HepG2 (cell line): ENCODE data around the gene ADCK2. TPM values are rescaled to one million over a fixed set of nuclear protein-coding genes. Genes with fewer than 3 reads are reported as not detected.

Experiments used
- CEBPG ChIP-seq: IDR thresholded peaks from 2 replicates; pipeline ENCODE4 v1.6.1; 2016
- KLF9 ChIP-seq: IDR thresholded peaks from 2 replicates; pipeline ENCODE4 v1.6.1; 2016; ENCODE audit warnings: low read depth
- NFE2L1 ChIP-seq: sonication (generic); formaldehyde crosslinking; IDR thresholded peaks from 2 replicates; pipeline ENCODE4 v1.4.0; 2020; ENCODE audit warnings: missing genetic modification reagents, mild to moderate bottlenecking, borderline replicate concordance
- NFIB ChIP-seq: sonication (generic); formaldehyde crosslinking; IDR thresholded peaks from 2 replicates; pipeline ENCODE4 v1.9.0; 2021; ENCODE audit warnings: missing genetic modification reagents, mild to moderate bottlenecking, borderline replicate concordance
- SRSF4 ChIP-seq: fragments of 200-400 bp; formaldehyde crosslinking; IDR thresholded peaks from one replicate; pipeline ENCODE4 v1.6.1; 2018; ENCODE audit warnings: mild to moderate bottlenecking, low read depth, low read length, moderate library complexity; ENCODE audit not compliant: poor library complexity, severe bottlenecking
- SSRP1 ChIP-seq: IDR thresholded peaks from 2 replicates; pipeline ENCODE4 v1.6.1; 2016; ENCODE audit warnings: control low read depth
- YEATS4 ChIP-seq: sonication (generic); formaldehyde crosslinking; IDR thresholded peaks from 2 replicates; pipeline ENCODE4 v1.4.0; 2020; ENCODE audit warnings: missing genetic modification reagents, borderline replicate concordance
- ZC3H13 ChIP-seq: sonication (generic); formaldehyde crosslinking; IDR thresholded peaks from 2 replicates; pipeline ENCODE4 v1.8.1; 2023; ENCODE audit warnings: mild to moderate bottlenecking, missing genetic modification reagents, moderate library complexity
- ZNF616 ChIP-seq: sonication (generic); formaldehyde crosslinking; IDR thresholded peaks from 2 replicates; pipeline ENCODE4 v1.5.0; 2020; ENCODE audit warnings: low read depth, mild to moderate bottlenecking, missing genetic modification reagents
- ZNF777 ChIP-seq: sonication (generic); formaldehyde crosslinking; IDR thresholded peaks from 2 replicates; pipeline ENCODE4 v1.4.0; 2020; ENCODE audit warnings: missing genetic modification reagents
- polyA plus RNA-seq, 8 experiments: library from polyadenylated mRNA; depleted of rRNA in 3 of 8; stranded (reverse) in 7 of 8; unstranded in 1 of 8; fragments of >200 nt; fragmentation: Illumina TruSeq in 4 of 8; extraction: Trizol in 4 of 8; gene quantifications; 2 replicates each; pipeline versions ENCODE4 v1.2.1 to v1.2.3, GENCODE V29; 2011 to 2016; ENCODE audit warnings: low read depth in 4 of 8, missing spikeins in 1 of 8, mixed read lengths in 1 of 8; ENCODE audit not compliant: insufficient read depth in 1 of 8
- total RNA-seq, 5 experiments: library from RNA; depleted of rRNA; stranded (reverse); fragments of >200 nt; fragmentation: Illumina TruSeq; extraction: Trizol; gene quantifications; 2 replicates each; pipeline ENCODE4 v1.2.3, GENCODE V29; 2016; ENCODE audit warnings: low read depth in 1 of 5
- TF ChIP-seq, protein P1 (sequence below): sonication (generic); formaldehyde crosslinking; IDR thresholded peaks from 2 replicates; pipeline ENCODE4 v1.5.0; 2020; ENCODE audit warnings: mild to moderate bottlenecking, missing genetic modification reagents, borderline replicate concordance
- TF ChIP-seq, protein P2 (sequence below): IDR thresholded peaks from 2 replicates; pipeline ENCODE4 v1.6.1; 2016; ENCODE audit warnings: control low read depth
- TF ChIP-seq, protein P3 (sequence below): sonication (generic); formaldehyde crosslinking; IDR thresholded peaks from 2 replicates; pipeline ENCODE4 v1.4.0; 2020; ENCODE audit warnings: mild to moderate bottlenecking, missing genetic modification reagents
- TF ChIP-seq, protein P4 (sequence below): sonication (generic); formaldehyde crosslinking; IDR thresholded peaks from 2 replicates; pipeline ENCODE4 v1.4.0; 2020; ENCODE audit warnings: mild to moderate bottlenecking, missing genetic modification reagents
- TF ChIP-seq, protein P5 (sequence below): sonication (generic); formaldehyde crosslinking; IDR thresholded peaks from 2 replicates; pipeline ENCODE4 v1.4.0; 2020; ENCODE audit warnings: low read depth, mild to moderate bottlenecking, missing genetic modification reagents

ADCK2 gene
- total and polyA plus RNA-seq, 2 of the 13 experiments (the other 11 are each of a cell fraction or from before 2014, with no cell fraction given), result 8.6 to 18.8 TPM

DNA sequence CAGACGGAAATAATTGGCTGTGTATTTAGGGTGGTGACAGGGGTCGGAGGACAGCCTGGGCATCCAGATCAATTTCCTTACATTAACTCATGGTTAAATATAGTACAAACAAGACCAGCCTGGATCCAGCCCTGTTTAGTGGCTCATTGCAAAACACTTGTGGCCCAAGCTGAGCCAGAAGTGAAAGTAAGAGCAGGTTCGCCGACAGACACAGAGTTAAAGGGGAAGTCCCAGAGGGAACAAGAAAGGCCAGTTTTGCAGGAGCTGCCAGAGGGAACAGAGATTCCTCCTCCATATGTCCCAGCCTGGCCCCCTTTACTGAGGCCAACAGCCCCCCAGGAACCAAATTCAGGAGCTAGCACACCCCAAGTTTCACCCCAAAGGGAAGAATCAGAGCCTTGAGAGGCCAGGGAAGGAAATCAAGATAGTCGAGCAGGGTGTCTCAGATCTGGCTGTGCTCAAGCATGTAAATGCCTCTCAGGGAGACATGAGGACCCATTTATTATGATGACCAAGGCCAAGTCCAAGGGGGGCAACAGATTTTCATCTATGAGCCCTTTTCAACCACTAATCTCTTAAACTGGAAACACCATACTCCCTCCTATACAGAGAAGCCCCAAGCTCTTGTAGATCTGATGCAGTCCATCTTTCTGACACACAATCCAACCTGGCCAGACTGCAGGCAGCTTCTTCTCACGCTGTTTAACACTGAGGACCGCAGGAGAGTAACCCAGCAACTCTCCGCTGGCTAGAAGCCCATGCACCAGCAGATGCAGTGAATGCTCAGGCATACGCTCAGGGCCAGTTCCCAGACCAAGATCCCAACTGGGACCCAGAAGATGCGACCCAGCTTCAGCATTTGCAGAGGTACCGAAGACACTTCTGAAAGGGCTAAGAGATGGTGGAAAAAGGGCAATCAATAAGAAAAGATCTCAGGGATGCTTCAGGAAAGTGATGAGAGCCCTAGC, 15.9 kb upstream of the ADCK2 start (continued):
- TF ChIP-seq, protein P1, sequence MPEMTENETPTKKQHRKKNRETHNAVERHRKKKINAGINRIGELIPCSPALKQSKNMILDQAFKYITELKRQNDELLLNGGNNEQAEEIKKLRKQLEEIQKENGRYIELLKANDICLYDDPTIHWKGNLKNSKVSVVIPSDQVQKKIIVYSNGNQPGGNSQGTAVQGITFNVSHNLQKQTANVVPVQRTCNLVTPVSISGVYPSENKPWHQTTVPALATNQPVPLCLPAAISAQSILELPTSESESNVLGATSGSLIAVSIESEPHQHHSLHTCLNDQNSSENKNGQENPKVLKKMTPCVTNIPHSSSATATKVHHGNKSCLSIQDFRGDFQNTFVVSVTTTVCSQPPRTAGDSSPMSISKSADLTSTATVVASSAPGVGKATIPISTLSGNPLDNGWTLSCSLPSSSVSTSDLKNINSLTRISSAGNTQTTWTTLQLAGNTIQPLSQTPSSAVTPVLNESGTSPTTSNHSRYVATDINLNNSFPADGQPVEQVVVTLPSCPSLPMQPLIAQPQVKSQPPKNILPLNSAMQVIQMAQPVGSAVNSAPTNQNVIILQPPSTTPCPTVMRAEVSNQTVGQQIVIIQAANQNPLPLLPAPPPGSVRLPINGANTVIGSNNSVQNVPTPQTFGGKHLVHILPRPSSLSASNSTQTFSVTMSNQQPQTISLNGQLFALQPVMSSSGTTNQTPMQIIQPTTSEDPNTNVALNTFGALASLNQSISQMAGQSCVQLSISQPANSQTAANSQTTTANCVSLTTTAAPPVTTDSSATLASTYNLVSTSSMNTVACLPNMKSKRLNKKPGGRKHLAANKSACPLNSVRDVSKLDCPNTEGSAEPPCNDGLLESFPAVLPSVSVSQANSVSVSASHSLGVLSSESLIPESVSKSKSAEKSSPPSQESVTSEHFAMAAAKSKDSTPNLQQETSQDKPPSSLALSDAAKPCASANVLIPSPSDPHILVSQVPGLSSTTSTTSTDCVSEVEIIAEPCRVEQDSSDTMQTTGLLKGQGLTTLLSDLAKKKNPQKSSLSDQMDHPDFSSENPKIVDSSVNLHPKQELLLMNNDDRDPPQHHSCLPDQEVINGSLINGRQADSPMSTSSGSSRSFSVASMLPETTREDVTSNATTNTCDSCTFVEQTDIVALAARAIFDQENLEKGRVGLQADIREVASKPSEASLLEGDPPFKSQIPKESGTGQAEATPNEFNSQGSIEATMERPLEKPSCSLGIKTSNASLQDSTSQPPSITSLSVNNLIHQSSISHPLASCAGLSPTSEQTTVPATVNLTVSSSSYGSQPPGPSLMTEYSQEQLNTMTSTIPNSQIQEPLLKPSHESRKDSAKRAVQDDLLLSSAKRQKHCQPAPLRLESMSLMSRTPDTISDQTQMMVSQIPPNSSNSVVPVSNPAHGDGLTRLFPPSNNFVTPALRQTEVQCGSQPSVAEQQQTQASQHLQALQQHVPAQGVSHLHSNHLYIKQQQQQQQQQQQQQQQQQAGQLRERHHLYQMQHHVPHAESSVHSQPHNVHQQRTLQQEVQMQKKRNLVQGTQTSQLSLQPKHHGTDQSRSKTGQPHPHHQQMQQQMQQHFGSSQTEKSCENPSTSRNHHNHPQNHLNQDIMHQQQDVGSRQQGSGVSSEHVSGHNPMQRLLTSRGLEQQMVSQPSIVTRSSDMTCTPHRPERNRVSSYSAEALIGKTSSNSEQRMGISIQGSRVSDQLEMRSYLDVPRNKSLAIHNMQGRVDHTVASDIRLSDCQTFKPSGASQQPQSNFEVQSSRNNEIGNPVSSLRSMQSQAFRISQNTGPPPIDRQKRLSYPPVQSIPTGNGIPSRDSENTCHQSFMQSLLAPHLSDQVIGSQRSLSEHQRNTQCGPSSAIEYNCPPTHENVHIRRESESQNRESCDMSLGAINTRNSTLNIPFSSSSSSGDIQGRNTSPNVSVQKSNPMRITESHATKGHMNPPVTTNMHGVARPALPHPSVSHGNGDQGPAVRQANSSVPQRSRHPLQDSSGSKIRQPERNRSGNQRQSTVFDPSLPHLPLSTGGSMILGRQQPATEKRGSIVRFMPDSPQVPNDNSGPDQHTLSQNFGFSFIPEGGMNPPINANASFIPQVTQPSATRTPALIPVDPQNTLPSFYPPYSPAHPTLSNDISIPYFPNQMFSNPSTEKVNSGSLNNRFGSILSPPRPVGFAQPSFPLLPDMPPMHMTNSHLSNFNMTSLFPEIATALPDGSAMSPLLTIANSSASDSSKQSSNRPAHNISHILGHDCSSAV (CRISPR knock-in tag), result no peak
- TF ChIP-seq SRSF4, result no peak
- TF ChIP-seq NFIB (CRISPR knock-in tag), result no peak
- no peak for TF ChIP-seq NFE2L1 (CRISPR knock-in tag)
- TF ChIP-seq YEATS4 (CRISPR knock-in tag), result no peak
- no peak for TF ChIP-seq SSRP1 (CRISPR knock-in tag)
- TF ChIP-seq ZNF616 (CRISPR knock-in tag), result no peak
- no peak for TF ChIP-seq ZC3H13
- TF ChIP-seq, protein P2, sequence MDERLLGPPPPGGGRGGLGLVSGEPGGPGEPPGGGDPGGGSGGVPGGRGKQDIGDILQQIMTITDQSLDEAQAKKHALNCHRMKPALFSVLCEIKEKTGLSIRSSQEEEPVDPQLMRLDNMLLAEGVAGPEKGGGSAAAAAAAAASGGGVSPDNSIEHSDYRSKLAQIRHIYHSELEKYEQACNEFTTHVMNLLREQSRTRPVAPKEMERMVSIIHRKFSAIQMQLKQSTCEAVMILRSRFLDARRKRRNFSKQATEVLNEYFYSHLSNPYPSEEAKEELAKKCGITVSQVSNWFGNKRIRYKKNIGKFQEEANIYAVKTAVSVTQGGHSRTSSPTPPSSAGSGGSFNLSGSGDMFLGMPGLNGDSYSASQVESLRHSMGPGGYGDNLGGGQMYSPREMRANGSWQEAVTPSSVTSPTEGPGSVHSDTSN (CRISPR knock-in tag), result no peak
- TF ChIP-seq, protein P3, sequence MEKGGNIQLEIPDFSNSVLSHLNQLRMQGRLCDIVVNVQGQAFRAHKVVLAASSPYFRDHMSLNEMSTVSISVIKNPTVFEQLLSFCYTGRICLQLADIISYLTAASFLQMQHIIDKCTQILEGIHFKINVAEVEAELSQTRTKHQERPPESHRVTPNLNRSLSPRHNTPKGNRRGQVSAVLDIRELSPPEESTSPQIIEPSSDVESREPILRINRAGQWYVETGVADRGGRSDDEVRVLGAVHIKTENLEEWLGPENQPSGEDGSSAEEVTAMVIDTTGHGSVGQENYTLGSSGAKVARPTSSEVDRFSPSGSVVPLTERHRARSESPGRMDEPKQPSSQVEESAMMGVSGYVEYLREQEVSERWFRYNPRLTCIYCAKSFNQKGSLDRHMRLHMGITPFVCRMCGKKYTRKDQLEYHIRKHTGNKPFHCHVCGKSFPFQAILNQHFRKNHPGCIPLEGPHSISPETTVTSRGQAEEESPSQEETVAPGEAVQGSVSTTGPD (CRISPR knock-in tag), result no peak
- TF ChIP-seq KLF9 (CRISPR knock-in tag), result no peak
- TF ChIP-seq CEBPG, result peak; percentile 48
- peak; percentile 46; the same call in 1 of the 2 replicates for TF ChIP-seq ZNF777 (CRISPR knock-in tag)
- TF ChIP-seq, protein P4, sequence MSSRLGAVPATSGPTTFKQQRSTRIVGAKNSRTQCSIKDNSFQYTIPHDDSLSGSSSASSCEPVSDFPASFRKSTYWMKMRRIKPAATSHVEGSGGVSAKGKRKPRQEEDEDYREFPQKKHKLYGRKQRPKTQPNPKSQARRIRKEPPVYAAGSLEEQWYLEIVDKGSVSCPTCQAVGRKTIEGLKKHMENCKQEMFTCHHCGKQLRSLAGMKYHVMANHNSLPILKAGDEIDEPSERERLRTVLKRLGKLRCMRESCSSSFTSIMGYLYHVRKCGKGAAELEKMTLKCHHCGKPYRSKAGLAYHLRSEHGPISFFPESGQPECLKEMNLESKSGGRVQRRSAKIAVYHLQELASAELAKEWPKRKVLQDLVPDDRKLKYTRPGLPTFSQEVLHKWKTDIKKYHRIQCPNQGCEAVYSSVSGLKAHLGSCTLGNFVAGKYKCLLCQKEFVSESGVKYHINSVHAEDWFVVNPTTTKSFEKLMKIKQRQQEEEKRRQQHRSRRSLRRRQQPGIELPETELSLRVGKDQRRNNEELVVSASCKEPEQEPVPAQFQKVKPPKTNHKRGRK (CRISPR knock-in tag), result no peak
- TF ChIP-seq, protein P5, sequence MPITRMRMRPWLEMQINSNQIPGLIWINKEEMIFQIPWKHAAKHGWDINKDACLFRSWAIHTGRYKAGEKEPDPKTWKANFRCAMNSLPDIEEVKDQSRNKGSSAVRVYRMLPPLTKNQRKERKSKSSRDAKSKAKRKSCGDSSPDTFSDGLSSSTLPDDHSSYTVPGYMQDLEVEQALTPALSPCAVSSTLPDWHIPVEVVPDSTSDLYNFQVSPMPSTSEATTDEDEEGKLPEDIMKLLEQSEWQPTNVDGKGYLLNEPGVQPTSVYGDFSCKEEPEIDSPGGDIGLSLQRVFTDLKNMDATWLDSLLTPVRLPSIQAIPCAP (CRISPR knock-in tag), result peak; percentile 89; the same call in 1 of the 2 replicates
